ENCODE data around the gene FBXL2. TPM values are rescaled to one million over a fixed set of nuclear protein-coding genes. Genes with fewer than 3 reads are reported as not detected.
A peak's percentile ranks its signal among the peaks of the same experiment; 100 is the strongest.

The FBXL2 gene
- total RNA-seq, 4 donors from 2014 or later, result 0.24 to 1.9 (median 0.82) TPM; not detected in 1

- DNase-seq, result no peak
- intact Hi-C loops (cut with DNase I; ENCODE audit: low total_unique reads), result no loop called here
- peak in 1 of 2 donors; percentile 66 for ATAC-seq
- Histone ChIP-seq H3K4me1 (peaks cover 4% of the 10 kb centered on the region in 2 donors), H3K27ac (no peak overlapping the region), H3K27me3 (no peaks in the 10 kb centered on the region), H3K36me3 (no peaks in the 10 kb centered on the region), H3K4me3 (no peak overlapping the region), H3K9me3 (no peaks in the 10 kb centered on the region)
- in situ Hi-C loops (cut with MboI; ENCODE audit: low sequenced_read_pairs in 4 of 4), result loop anchor here in 3 of 4 donors (5.0 to 10.0 kb wide), 2 partner anchors 238 to 240 kb away; no protein-coding TSS in a partner anchor
- TF ChIP-seq CTCF (IDR thresholded peaks at IDR 0.05 in 4 of 5, conservative IDR thresholded peaks at IDR 0.05 in 1 of 5) (peak; percentile 69 to 89 (median 79)), POLR2A (IDR thresholded peaks at IDR 0.05) (no peak)
These were observed 95.2 kb downstream of the FBXL2 start for GRCh38 chr3:33372218-33373081.

DNA sequence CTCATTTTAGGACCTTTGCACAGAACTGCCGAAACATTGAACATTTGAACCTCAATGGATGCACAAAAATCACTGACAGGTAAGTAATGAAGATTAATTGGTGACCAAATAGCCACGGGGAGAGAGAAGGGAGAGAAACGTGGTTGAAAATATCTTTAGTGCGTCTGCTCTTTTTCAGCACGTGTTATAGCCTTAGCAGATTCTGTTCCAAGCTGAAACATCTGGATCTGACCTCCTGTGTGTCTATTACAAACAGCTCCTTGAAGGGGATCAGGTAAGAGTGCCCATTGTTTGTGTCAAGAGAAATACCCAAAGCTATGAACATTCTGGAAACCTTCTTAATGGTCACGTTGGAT lies 95.8 kb downstream of the FBXL2 start:
- Histone ChIP-seq H3K27me3 (no peaks in the 10 kb centered on the region), H3K27ac (no peak overlapping the region), H3K4me3 (no peak overlapping the region), H3K36me3 (no peaks in the 10 kb centered on the region), H3K4me1 (peaks cover 4% of the 10 kb centered on the region in 2 donors), H3K9me3 (no peaks in the 10 kb centered on the region)
- intact Hi-C loops (cut with DNase I; ENCODE audit: low total_unique reads), result no loop called here
- TF ChIP-seq POLR2A (IDR thresholded peaks at IDR 0.05) (no peak), CTCF (IDR thresholded peaks at IDR 0.05 in 4 of 5, conservative IDR thresholded peaks at IDR 0.05 in 1 of 5) (peak in 3 of 5 experiments; percentile 3 to 27 (median 23))
- ATAC-seq, result peak in 1 of 2 donors; percentile 29
- in situ Hi-C loops (cut with MboI; ENCODE audit: low sequenced_read_pairs in 4 of 4), result loop anchor here in 3 of 4 donors (5.0 to 10.0 kb wide), 2 partner anchors 238 to 241 kb away; no protein-coding TSS in a partner anchor
- no peak for DNase-seq

DNA sequence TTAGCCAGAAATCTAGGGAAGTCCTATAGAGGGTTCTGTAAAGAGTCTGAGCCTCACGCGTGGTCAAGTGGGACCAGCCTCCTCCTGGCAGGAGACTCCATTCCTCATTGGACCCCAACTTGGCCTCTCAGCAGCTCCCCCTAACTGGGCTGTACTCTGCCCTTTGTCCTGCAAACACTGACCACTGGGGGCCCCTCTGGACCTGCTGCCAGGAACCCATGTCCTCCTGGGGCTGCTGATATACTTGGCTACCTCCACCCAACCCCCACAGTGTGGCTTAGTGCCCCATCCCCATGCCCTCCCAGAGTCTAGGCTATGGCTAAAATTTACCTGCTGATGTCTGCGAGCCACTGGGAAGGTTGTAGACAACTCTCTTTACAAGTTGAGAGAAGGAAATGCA lies 100.2 kb downstream of the FBXL2 start:
- Histone ChIP-seq H3K4me3 (no peak overlapping the region), H3K27ac (no peak overlapping the region), H3K9me3 (no peaks in the 10 kb centered on the region), H3K36me3 (no peaks in the 10 kb centered on the region), H3K4me1 (peaks cover 4% of the 10 kb centered on the region in 2 donors), H3K27me3 (no peaks in the 10 kb centered on the region)
- ATAC-seq, result no peak
- intact Hi-C loops (cut with DNase I; ENCODE audit: low total_unique reads) (no loop called here), in situ Hi-C loops (cut with MboI; ENCODE audit: low sequenced_read_pairs in 4 of 4) (loop anchor here in 2 of 4 donors (10.0 to 25.0 kb wide), 2 partner anchors 240 to 243 kb away; no protein-coding TSS in a partner anchor)
- TF ChIP-seq POLR2A (IDR thresholded peaks at IDR 0.05), result no peak
- TF ChIP-seq CTCF (IDR thresholded peaks at IDR 0.05 in 4 of 5, conservative IDR thresholded peaks at IDR 0.05 in 1 of 5), result no peak
- no peak for DNase-seq

- no peaks in the 10 kb centered on the region for H3K27me3 ChIP-seq
- peaks cover under 1 to 4% of the 10 kb centered on the region in 2 donors for H3K4me1 ChIP-seq
- H3K27ac ChIP-seq, result no peak overlapping the region
- TF ChIP-seq CTCF (IDR thresholded peaks at IDR 0.05 in 4 of 5, conservative IDR thresholded peaks at IDR 0.05 in 1 of 5) (no peak), POLR2A (IDR thresholded peaks at IDR 0.05) (no peak)
- no peak overlapping the region for H3K4me3 ChIP-seq
- intact Hi-C loops (cut with DNase I; ENCODE audit: low total_unique reads), result no loop called here
- in situ Hi-C loops (cut with MboI; ENCODE audit: low sequenced_read_pairs in 4 of 4), result loop anchor here in 2 of 4 donors (10.0 to 25.0 kb wide), 2 partner anchors 241 to 243 kb away; no protein-coding TSS in a partner anchor
- ATAC-seq, result no peak
- DNase-seq, result no peak
- no peaks in the 10 kb centered on the region for H3K36me3 ChIP-seq
- H3K9me3 ChIP-seq, result no peaks in the 10 kb centered on the region
These were observed 100.7 kb downstream of the FBXL2 start for GRCh38 chr3:33377931-33378330.
